IPS-NIHi7 (cell line): ENCODE results near the gene APOE.
"Not testable (repeated sequence)": the region's sequence is repeated elsewhere in the genome, so short reads cannot be mapped to it uniquely, and the experiment has no call there.

Experiments
- DNase-seq: peaks from one replicate; pipeline ENCODE4 v3.0.0; 2012; ENCODE audit warnings: mixed read lengths; ENCODE audit errors: extremely low spot score

The APOE gene

GRCh38 chr19:44884566-44884965, 21.0 kb upstream of the APOE start:
- DNase-seq, result no peak

- no peak for DNase-seq
Measured at GRCh38 chr19:44886141-44886540, 19.5 kb upstream of the APOE start.

GRCh38 chr19:44887648-44888047, 17.9 kb upstream of the APOE start:
- DNase-seq, result no peak

- not testable (repeated sequence) for DNase-seq
Measured at GRCh38 chr19:44888335-44888734, 17.3 kb upstream of the APOE start.

GRCh38 chr19:44889830-44890365, 15.7 kb upstream of the APOE start:
- no peak for DNase-seq

GRCh38 chr19:44890366-44891015, 15.1 kb upstream of the APOE start:
- peak; percentile 97 for DNase-seq

- DNase-seq, result peak; percentile 96
Measured at GRCh38 chr19:44891016-44891882, 14.3 kb upstream of the APOE start, which contains the start of gene TOMM40. Gene TOMM40 (plus strand): TSS chr19:44891254. CDS start chr19:44891416, 162 bp downstream.

GRCh38 chr19:44892932-44893331, 12.7 kb upstream of the APOE start:
- no peak for DNase-seq

- DNase-seq, result no peak
Measured at GRCh38 chr19:44893332-44894051, 12.1 kb upstream of the APOE start.

- DNase-seq, result no peak
Measured at GRCh38 chr19:44894052-44894400, 11.6 kb upstream of the APOE start.

GRCh38 chr19:44894946-44895345, 10.7 kb upstream of the APOE start:
- DNase-seq, result no peak

- DNase-seq, result no peak
Measured at GRCh38 chr19:44897835-44898234, 7.8 kb upstream of the APOE start.

- no peak for DNase-seq
Measured at GRCh38 chr19:44900328-44901244, 5.0 kb upstream of the APOE start.

GRCh38 chr19:44903216-44903601, 2.4 kb upstream of the APOE start:
- DNase-seq, result no peak

GRCh38 chr19:44903602-44904425, 1.8 kb upstream of the APOE start:
- DNase-seq, result peak; percentile 74

- DNase-seq, result no peak
Measured at GRCh38 chr19:44904426-44904994, 1.1 kb upstream of the APOE start.

GRCh38 chr19:44907613-44908012, 2.0 kb downstream of the APOE start:
- no peak for DNase-seq

GRCh38 chr19:44908074-44908835, 2.7 kb downstream of the APOE start:
- DNase-seq, result no peak

- no peak for DNase-seq
Measured at GRCh38 chr19:44908836-44909261, 3.3 kb downstream of the APOE start.
